ENCODE results near the gene ITGAD.

DNA sequence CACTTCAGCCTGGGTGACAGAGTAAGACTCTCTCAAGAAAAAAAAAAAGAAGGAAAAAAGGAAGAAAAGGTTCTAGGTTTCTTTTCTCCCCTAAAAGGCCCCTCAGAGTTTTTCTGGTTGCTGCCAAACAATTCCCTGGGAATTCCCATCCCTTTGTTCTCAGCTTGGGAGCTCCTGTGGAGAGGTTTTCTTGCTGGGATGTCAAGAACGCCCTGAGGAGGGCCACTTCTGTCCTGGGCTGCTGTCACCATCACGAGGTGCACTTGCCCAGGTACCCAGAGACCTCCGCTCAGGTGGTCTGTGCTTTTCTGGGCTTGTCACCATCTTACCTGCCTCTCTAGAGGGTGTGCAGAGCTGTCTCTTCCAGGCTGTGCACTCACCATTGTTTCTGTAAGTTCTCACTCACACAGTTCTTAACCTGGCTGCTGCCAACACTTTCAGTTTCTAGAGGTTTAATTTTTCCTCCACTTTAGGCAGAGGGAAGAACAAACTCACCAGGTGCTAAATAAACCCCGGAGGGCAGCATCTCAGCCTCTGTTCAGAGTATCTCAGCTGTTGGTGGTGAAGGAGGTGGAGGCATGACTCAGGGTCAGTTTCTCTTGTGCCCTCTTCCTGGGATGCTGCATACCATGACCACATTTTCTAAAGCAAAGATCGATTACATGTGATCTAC, 37.4 kb downstream of the ITGAD start:
- no peak for TF ChIP-seq POLR2A (IDR thresholded peaks at IDR 0.05)
- TF ChIP-seq CTCF (IDR thresholded peaks at IDR 0.05) = no peak

All from esophagus squamous epithelium (tissue), 4 donors.